ENCODE results near the gene DAGLA. TPM values are rescaled to one million over a fixed set of nuclear protein-coding genes. Genes with fewer than 3 reads are reported as not detected.

Gene DAGLA
- total RNA-seq, 4 donors from 2014 or later = 11.9 to 31.4 (median 17.0) TPM

- in situ Hi-C loops (cut with MboI; ENCODE audit: low pct_ligation_motif_present in 1 of 4, low pct_unique_long_range_greater_than_20kb in 1 of 4, low sequenced_read_pairs in 3 of 4) = loop anchor here in 3 of 4 donors (10.0 to 25.0 kb wide), 3 partner anchors 161 to 318 kb away; partner anchors contain the start of genes INCENP (in 2 of the 3) and BEST1 (in 1 of the 3)
- Histone ChIP-seq H3K36me3 (peaks cover 0 to 12% (median 5%) of the 10 kb centered on the region in 4 donors), H3K4me3 (peak overlapping the region in 2 of 4 donors; percentile 75 to 81), H3K4me1 (peaks cover 5 to 24% (median 22%) of the 10 kb centered on the region in 4 donors), H3K27ac (no peak overlapping the region), H3K9me3 (no peaks in the 10 kb centered on the region), H3K27me3 (no peaks in the 10 kb centered on the region)
- 50 to 53% methylated on average over 3 of the region's 3 CpGs for WGBS, 2 donors (ENCODE audit: low coverage in 1 of 2)
- TF ChIP-seq CTCF (IDR thresholded peaks at IDR 0.05) (no peak), POLR2AphosphoS5 (IDR thresholded peaks at IDR 0.05) (no peak), EP300 (IDR thresholded peaks at IDR 0.05; ENCODE audit: low read depth) (no peak), POLR2A (IDR thresholded peaks at IDR 0.05) (no peak)
- intact Hi-C loops (cut with DNase I; ENCODE audit: low total_unique reads) = loop anchor here (10.0 kb wide), 1 partner anchor 291 kb away; no protein-coding TSS in a partner anchor
- DNase-seq = no peak
Measured at GRCh38 chr11:61793829-61794204, 113.6 kb downstream of the DAGLA start.

DNA sequence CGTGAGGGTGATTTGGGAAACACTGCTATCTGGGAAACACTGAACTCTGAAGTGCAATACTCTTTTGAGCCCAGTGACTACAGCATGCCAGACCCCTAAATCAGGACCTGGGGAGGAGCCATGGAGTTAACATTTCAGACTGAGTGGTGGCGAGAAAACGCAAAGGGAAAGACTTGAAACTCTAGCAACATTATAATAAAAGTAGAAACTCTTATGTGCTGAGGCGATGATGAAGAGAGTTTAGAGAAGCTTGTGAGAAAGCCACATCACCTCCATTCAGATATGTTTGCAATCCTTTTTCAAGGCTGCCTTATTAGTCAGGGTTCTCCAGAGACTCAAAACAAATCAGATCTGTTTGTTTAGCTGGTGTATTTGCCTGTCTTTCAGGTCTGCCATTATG, 114.4 kb downstream of the DAGLA start:
- in situ Hi-C loops (cut with MboI; ENCODE audit: low pct_ligation_motif_present in 1 of 4, low pct_unique_long_range_greater_than_20kb in 1 of 4, low sequenced_read_pairs in 3 of 4) (loop anchor here in 3 of 4 donors (10.0 to 25.0 kb wide), 3 partner anchors 160 to 318 kb away; partner anchors contain the start of genes INCENP (in 2 of the 3) and BEST1 (in 1 of the 3)), intact Hi-C loops (cut with DNase I; ENCODE audit: low total_unique reads) (loop anchor here (10.0 kb wide), 1 partner anchor 290 kb away; no protein-coding TSS in a partner anchor)
- Histone ChIP-seq H3K27ac (no peak overlapping the region), H3K9me3 (no peaks in the 10 kb centered on the region), H3K36me3 (peaks cover 0 to 8% (median 2%) of the 10 kb centered on the region in 4 donors), H3K4me1 (peaks cover 5 to 24% (median 22%) of the 10 kb centered on the region in 4 donors), H3K4me3 (no peak overlapping the region), H3K27me3 (no peaks in the 10 kb centered on the region)
- no peak for DNase-seq
- 85 to 90% methylated on average over 4 of the region's 4 CpGs for WGBS, 2 donors (ENCODE audit: low coverage in 1 of 2)
- TF ChIP-seq CTCF (IDR thresholded peaks at IDR 0.05) (no peak), POLR2A (IDR thresholded peaks at IDR 0.05) (no peak), POLR2AphosphoS5 (IDR thresholded peaks at IDR 0.05) (no peak), EP300 (IDR thresholded peaks at IDR 0.05; ENCODE audit: low read depth) (no peak)

GRCh38 chr11:61795459-61795858, 115.3 kb downstream of the DAGLA start:
- intact Hi-C loops (cut with DNase I; ENCODE audit: low total_unique reads) = loop anchor here (10.0 kb wide), 1 partner anchor 289 kb away; no protein-coding TSS in a partner anchor
- H3K27ac ChIP-seq = no peak overlapping the region
- H3K27me3 ChIP-seq = no peaks in the 10 kb centered on the region
- H3K9me3 ChIP-seq = no peaks in the 10 kb centered on the region
- WGBS, 2 donors (ENCODE audit: low coverage in 1 of 2) = 93% methylated on average over 12 of the region's 12 CpGs; no CpG with 5 or more reads in 1 of the 2 donors
- TF ChIP-seq EP300 (IDR thresholded peaks at IDR 0.05; ENCODE audit: low read depth) (no peak), POLR2AphosphoS5 (IDR thresholded peaks at IDR 0.05) (no peak), POLR2A (IDR thresholded peaks at IDR 0.05) (no peak), CTCF (IDR thresholded peaks at IDR 0.05) (no peak)
- H3K36me3 ChIP-seq = no peaks in the 10 kb centered on the region
- peaks cover 5 to 24% (median 22%) of the 10 kb centered on the region in 4 donors for H3K4me1 ChIP-seq
- no peak for DNase-seq
- in situ Hi-C loops (cut with MboI; ENCODE audit: low pct_ligation_motif_present in 1 of 4, low pct_unique_long_range_greater_than_20kb in 1 of 4, low sequenced_read_pairs in 3 of 4) = loop anchor here in 3 of 4 donors (10.0 to 25.0 kb wide), 3 partner anchors 159 to 317 kb away; partner anchors contain the start of genes INCENP (in 2 of the 3) and BEST1 (in 1 of the 3)
- H3K4me3 ChIP-seq = no peak overlapping the region

- Histone ChIP-seq H3K27me3 (no peaks in the 10 kb centered on the region), H3K4me3 (no peak overlapping the region), H3K4me1 (peaks cover 5 to 24% (median 19%) of the 10 kb centered on the region in 4 donors), H3K9me3 (no peaks in the 10 kb centered on the region), H3K27ac (no peak overlapping the region), H3K36me3 (no peaks in the 10 kb centered on the region)
- intact Hi-C loops (cut with DNase I; ENCODE audit: low total_unique reads) = loop anchor here (10.0 kb wide), 1 partner anchor 289 kb away; no protein-coding TSS in a partner anchor
- 94% methylated on average over 5 to 18 of the region's 18 CpGs for WGBS, 2 donors (ENCODE audit: low coverage in 1 of 2)
- no peak for DNase-seq
- TF ChIP-seq POLR2A (IDR thresholded peaks at IDR 0.05) (no peak), EP300 (IDR thresholded peaks at IDR 0.05; ENCODE audit: low read depth) (no peak), CTCF (IDR thresholded peaks at IDR 0.05) (no peak), POLR2AphosphoS5 (IDR thresholded peaks at IDR 0.05) (no peak)
- in situ Hi-C loops (cut with MboI; ENCODE audit: low pct_ligation_motif_present in 1 of 4, low pct_unique_long_range_greater_than_20kb in 1 of 4, low sequenced_read_pairs in 3 of 4) = loop anchor here in 3 of 4 donors (10.0 to 25.0 kb wide), 3 partner anchors 159 to 316 kb away; partner anchors contain the start of genes INCENP (in 2 of the 3) and BEST1 (in 1 of the 3)
Measured at GRCh38 chr11:61795876-61796526, 115.8 kb downstream of the DAGLA start.
